Glutamatergic neuron (in vitro differentiated cells): ENCODE measurements around the gene C22orf31. TPM values are rescaled to one million over a fixed set of nuclear protein-coding genes. Genes with fewer than 3 reads are reported as not detected.

Experiments
- DNase-seq: peaks from one replicate; pipeline ENCODE4 v3.0.0; 2022
- H3K27ac Mint-ChIP-seq: one replicate; pipeline ENCODE4 v1.8.0; 2020; ENCODE audit warnings: mild to moderate bottlenecking, mixed read lengths, inconsistent platforms; ENCODE audit not compliant: unreplicated experiment
- H3K27me3 Mint-ChIP-seq: one replicate; pipeline ENCODE4 v1.8.0; 2020; ENCODE audit warnings: mild to moderate bottlenecking, moderate library complexity, mixed read lengths, inconsistent platforms; ENCODE audit not compliant: unreplicated experiment
- H3K36me3 Mint-ChIP-seq: one replicate; pipeline ENCODE4 v1.8.0; 2020; ENCODE audit warnings: mild to moderate bottlenecking, mixed read lengths, inconsistent platforms; ENCODE audit not compliant: unreplicated experiment
- H3K4me1 Mint-ChIP-seq: one replicate; pipeline ENCODE4 v1.8.0; 2020; ENCODE audit warnings: mild to moderate bottlenecking, low read depth, mixed read lengths, inconsistent platforms; ENCODE audit not compliant: unreplicated experiment
- H3K4me3 Mint-ChIP-seq: one replicate; pipeline ENCODE4 v1.8.0; 2020; ENCODE audit warnings: mild to moderate bottlenecking, mixed read lengths, inconsistent platforms; ENCODE audit not compliant: unreplicated experiment
- H3K9me3 Mint-ChIP-seq: one replicate; pipeline ENCODE4 v1.8.0; 2020; ENCODE audit warnings: mild to moderate bottlenecking, moderate library complexity, mixed read lengths, inconsistent platforms; ENCODE audit not compliant: unreplicated experiment
- CTCF ChIP-seq: fragments of 200-600 bp; sonication (generic); IDR thresholded peaks from one replicate; pipeline ENCODE4 v1.5.0; 2021; ENCODE audit not compliant: partially characterized antibody, unreplicated experiment
- long read RNA-seq: library from polyadenylated mRNA; unstranded; transcript quantifications from one replicate; pipeline ENCODE4 v2.0.0, GENCODE V29; 2020; ENCODE audit not compliant: unreplicated experiment
- total RNA-seq: library from RNA; stranded (reverse); fragmentation: NEBNext Ultra II Directional; extraction: Animal tissue kit (Norgen Biotek cat#: 25700); gene quantifications from one replicate; pipeline ENCODE4 v1.2.1, GENCODE V29; 2021; ENCODE audit not compliant: unreplicated experiment

Gene C22orf31
- total RNA-seq = not detected
- long read RNA-seq = 0 reads

- no peak for TF ChIP-seq CTCF
- H3K27me3 Mint-ChIP-seq = peaks cover 4% of the 10 kb centered on the region
- DNase-seq = no peak
- peak within 1 kb of the TSS; percentile 40 for H3K4me3 Mint-ChIP-seq
- peaks cover 2% of the 10 kb centered on the region for H3K36me3 Mint-ChIP-seq
- H3K9me3 Mint-ChIP-seq = peaks cover 7% of the 10 kb centered on the region
- H3K4me1 Mint-ChIP-seq = peaks cover 24% of the 10 kb centered on the region
- H3K27ac Mint-ChIP-seq = peak within 1 kb of the TSS; percentile 86
Observed at GRCh38 chr22:29061773-29062172, at the start of gene C22orf31. Gene C22orf31, minus strand, starts transcription at chr22:29061831. Its CDS starts 39 bp downstream, at chr22:29061792.

- no peaks in the 10 kb centered on the region for H3K36me3 Mint-ChIP-seq
- H3K4me1 Mint-ChIP-seq = peaks cover 21% of the 10 kb centered on the region
Observed at GRCh38 chr22:29110946-29111345, 49.3 kb upstream of the C22orf31 start.

GRCh38 chr22:29109822-29110221 is 48.2 kb upstream of the C22orf31 start:
- peaks cover 5% of the 10 kb centered on the region for H3K27me3 Mint-ChIP-seq
- H3K4me1 Mint-ChIP-seq = peaks cover 29% of the 10 kb centered on the region
- peaks cover 2% of the 10 kb centered on the region for H3K9me3 Mint-ChIP-seq
- no peak overlapping the region for H3K27ac Mint-ChIP-seq
- no peaks in the 10 kb centered on the region for H3K36me3 Mint-ChIP-seq
- DNase-seq = no peak
- H3K4me3 Mint-ChIP-seq = no peak overlapping the region
- no peak for TF ChIP-seq CTCF

More at GRCh38 chr22:29110946-29111345, 49.3 kb upstream of the C22orf31 start:
- Mint-ChIP-seq H3K27ac (no peak overlapping the region), H3K4me3 (no peak overlapping the region), H3K27me3 (peaks cover 3% of the 10 kb centered on the region), H3K9me3 (peaks cover 2% of the 10 kb centered on the region)
- TF ChIP-seq CTCF = no peak
- no peak for DNase-seq

DNA sequence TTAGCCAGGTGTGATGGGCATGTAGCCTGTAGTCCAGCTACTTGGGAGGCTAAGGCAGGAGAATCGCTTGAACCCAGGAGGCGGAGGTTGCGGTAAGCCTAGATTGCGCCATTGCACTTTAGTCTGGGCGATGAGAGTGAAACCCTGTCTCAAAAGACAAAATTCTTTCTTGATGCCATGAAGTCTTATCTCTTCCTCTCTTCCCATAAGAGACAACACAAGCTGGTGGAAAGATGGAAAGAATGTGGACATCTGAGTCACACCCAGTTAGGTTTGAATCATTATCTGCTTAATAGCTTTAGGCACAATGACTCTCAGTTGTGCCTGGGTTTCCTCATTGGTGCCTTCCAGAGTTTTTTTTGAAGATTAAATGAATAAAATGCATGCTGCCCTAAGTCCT is 46.5 kb upstream of the C22orf31 start:
- no peak for DNase-seq
- H3K4me1 Mint-ChIP-seq = peaks cover 30% of the 10 kb centered on the region
- H3K9me3 Mint-ChIP-seq = peaks cover 2% of the 10 kb centered on the region
- no peak overlapping the region for H3K27ac Mint-ChIP-seq
- no peaks in the 10 kb centered on the region for H3K36me3 Mint-ChIP-seq
- H3K4me3 Mint-ChIP-seq = no peak overlapping the region
- H3K27me3 Mint-ChIP-seq = peaks cover 6% of the 10 kb centered on the region
- no peak for TF ChIP-seq CTCF

DNA sequence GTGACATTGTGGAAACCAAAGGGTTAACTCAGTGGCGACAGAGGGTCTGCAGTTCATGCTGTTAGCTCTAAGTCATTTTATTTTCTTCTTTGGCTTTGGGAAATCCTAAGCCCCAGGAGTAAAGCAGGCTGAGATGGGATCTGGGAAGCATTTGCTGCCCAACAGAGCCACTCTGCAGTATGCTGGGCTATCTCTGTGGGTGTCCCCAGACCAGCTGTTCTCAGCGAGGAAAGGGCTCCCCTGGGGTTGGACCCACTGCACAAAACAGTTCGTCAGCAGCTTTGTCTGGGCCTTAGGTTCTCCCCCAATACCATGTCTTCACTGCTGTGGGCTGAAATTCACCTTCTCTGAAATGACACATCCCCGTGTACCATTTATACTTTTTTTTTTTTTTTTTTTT is 45.2 kb upstream of the C22orf31 start:
- TF ChIP-seq CTCF = no peak
- no peaks in the 10 kb centered on the region for H3K36me3 Mint-ChIP-seq
- peaks cover 2% of the 10 kb centered on the region for H3K9me3 Mint-ChIP-seq
- H3K27ac Mint-ChIP-seq = peak overlapping the region; percentile 85
- H3K4me3 Mint-ChIP-seq = peak overlapping the region; percentile 52
- H3K27me3 Mint-ChIP-seq = peaks cover 7% of the 10 kb centered on the region
- peaks cover 34% of the 10 kb centered on the region for H3K4me1 Mint-ChIP-seq
- DNase-seq = peak; percentile 55
